Measurements from ENCODE around the gene PTPMT1.
"Not testable (repeated sequence)": the region's sequence is repeated elsewhere in the genome, so short reads cannot be mapped to it uniquely, and the experiment has no call there.

PTPMT1 gene

GRCh38 chr11:47565340-47566148 lies at the start of gene PTPMT1:
Gene PTPMT1 (plus strand): TSS chr11:47565599. CDS start chr11:47565623, 24 bp downstream.
- DNase-seq (ENCODE audit: low spot score), result peak; percentile 73
- Mint-ChIP-seq H3K27me3 (ENCODE audit: low read depth) (no peaks in the 10 kb centered on the region), H3K4me1 (ENCODE audit: low read depth) (peaks cover 12% of the 10 kb centered on the region)

GRCh38 chr11:47516155-47516554 lies 49.2 kb upstream of the PTPMT1 start:
- peaks cover 46% of the 10 kb centered on the region for H3K4me1 Mint-ChIP-seq (ENCODE audit: low read depth)
- H3K36me3 Mint-ChIP-seq (ENCODE audit: low read depth), result peaks cover 5% of the 10 kb centered on the region
- no peak overlapping the region for H3K4me3 Mint-ChIP-seq
- DNase-seq (ENCODE audit: low spot score), result no peak
- H3K27me3 Mint-ChIP-seq (ENCODE audit: low read depth), result no peaks in the 10 kb centered on the region
- H3K27ac Mint-ChIP-seq, result no peak overlapping the region
- no peaks in the 10 kb centered on the region for H3K9me3 Mint-ChIP-seq

More at GRCh38 chr11:47565340-47566148, at the start of gene PTPMT1:
- H3K27ac Mint-ChIP-seq, result peak within 1 kb of the TSS; percentile 75
- H3K4me3 Mint-ChIP-seq, result peak within 1 kb of the TSS; percentile 84
- peaks cover 13% of the 10 kb centered on the region for H3K36me3 Mint-ChIP-seq (ENCODE audit: low read depth)
- no peaks in the 10 kb centered on the region for H3K9me3 Mint-ChIP-seq

GRCh38 chr11:47516984-47517853 lies 48.2 kb upstream of the PTPMT1 start:
- DNase-seq (ENCODE audit: low spot score), result no peak
- H3K36me3 Mint-ChIP-seq (ENCODE audit: low read depth), result peaks cover 3% of the 10 kb centered on the region
- H3K4me1 Mint-ChIP-seq (ENCODE audit: low read depth), result peaks cover 45% of the 10 kb centered on the region
- no peaks in the 10 kb centered on the region for H3K9me3 Mint-ChIP-seq
- H3K4me3 Mint-ChIP-seq, result no peak overlapping the region
- no peaks in the 10 kb centered on the region for H3K27me3 Mint-ChIP-seq (ENCODE audit: low read depth)
- no peak overlapping the region for H3K27ac Mint-ChIP-seq

GRCh38 chr11:47518212-47518964 lies 47.0 kb upstream of the PTPMT1 start:
- H3K9me3 Mint-ChIP-seq, result no peaks in the 10 kb centered on the region
- DNase-seq (ENCODE audit: low spot score), result no peak
- peak overlapping the region; percentile 87 for H3K27ac Mint-ChIP-seq
- H3K4me3 Mint-ChIP-seq, result peak overlapping the region; percentile 56
- no peaks in the 10 kb centered on the region for H3K27me3 Mint-ChIP-seq (ENCODE audit: low read depth)
- peaks cover 43% of the 10 kb centered on the region for H3K4me1 Mint-ChIP-seq (ENCODE audit: low read depth)
- H3K36me3 Mint-ChIP-seq (ENCODE audit: low read depth), result peaks cover 3% of the 10 kb centered on the region

GRCh38 chr11:47523490-47524225 lies 41.7 kb upstream of the PTPMT1 start:
- H3K27ac Mint-ChIP-seq, result peak overlapping the region; percentile 68

GRCh38 chr11:47524291-47524874 lies 41.0 kb upstream of the PTPMT1 start:
- H3K27me3 Mint-ChIP-seq (ENCODE audit: low read depth), result no peaks in the 10 kb centered on the region
- H3K27ac Mint-ChIP-seq, result peak overlapping the region; percentile 67
- no peaks in the 10 kb centered on the region for H3K9me3 Mint-ChIP-seq
- no peaks in the 10 kb centered on the region for H3K36me3 Mint-ChIP-seq (ENCODE audit: low read depth)
- H3K4me1 Mint-ChIP-seq (ENCODE audit: low read depth), result peaks cover 43% of the 10 kb centered on the region
- H3K4me3 Mint-ChIP-seq, result peak overlapping the region; percentile 31
- DNase-seq (ENCODE audit: low spot score), result no peak

More at GRCh38 chr11:47523490-47524225, 41.7 kb upstream of the PTPMT1 start:
- DNase-seq (ENCODE audit: low spot score), result no peak
- Mint-ChIP-seq H3K27me3 (ENCODE audit: low read depth) (no peaks in the 10 kb centered on the region), H3K4me3 (peak overlapping the region; percentile 31), H3K36me3 (ENCODE audit: low read depth) (no peaks in the 10 kb centered on the region), H3K4me1 (ENCODE audit: low read depth) (peaks cover 46% of the 10 kb centered on the region), H3K9me3 (no peaks in the 10 kb centered on the region)

GRCh38 chr11:47526032-47526431 lies 39.4 kb upstream of the PTPMT1 start:
- H3K4me1 Mint-ChIP-seq (ENCODE audit: low read depth), result peaks cover 44% of the 10 kb centered on the region
- not testable (repeated sequence) for H3K4me3 Mint-ChIP-seq; H3K27me3 Mint-ChIP-seq (ENCODE audit: low read depth); H3K36me3 Mint-ChIP-seq (ENCODE audit: low read depth); H3K9me3 Mint-ChIP-seq; DNase-seq (ENCODE audit: low spot score); H3K27ac Mint-ChIP-seq

GRCh38 chr11:47527186-47527585 lies 38.2 kb upstream of the PTPMT1 start:
- peaks cover 41% of the 10 kb centered on the region for H3K4me1 Mint-ChIP-seq (ENCODE audit: low read depth)
- H3K9me3 Mint-ChIP-seq, result no peaks in the 10 kb centered on the region
- H3K27me3 Mint-ChIP-seq (ENCODE audit: low read depth), result no peaks in the 10 kb centered on the region
- no peak overlapping the region for H3K4me3 Mint-ChIP-seq
- no peaks in the 10 kb centered on the region for H3K36me3 Mint-ChIP-seq (ENCODE audit: low read depth)
- no peak for DNase-seq (ENCODE audit: low spot score)
- no peak overlapping the region for H3K27ac Mint-ChIP-seq

- peaks cover 23% of the 10 kb centered on the region for H3K4me1 Mint-ChIP-seq (ENCODE audit: low read depth)
- H3K27ac Mint-ChIP-seq, result no peak overlapping the region
- no peak for DNase-seq (ENCODE audit: low spot score)
- no peaks in the 10 kb centered on the region for H3K27me3 Mint-ChIP-seq (ENCODE audit: low read depth)
- H3K36me3 Mint-ChIP-seq (ENCODE audit: low read depth), result peaks cover 1% of the 10 kb centered on the region
- H3K9me3 Mint-ChIP-seq, result no peaks in the 10 kb centered on the region
- no peak overlapping the region for H3K4me3 Mint-ChIP-seq
Observed at GRCh38 chr11:47529951-47530350, 35.4 kb upstream of the PTPMT1 start.

GRCh38 chr11:47530721-47531120 lies 34.7 kb upstream of the PTPMT1 start:
- H3K4me3 Mint-ChIP-seq; H3K27me3 Mint-ChIP-seq (ENCODE audit: low read depth); DNase-seq (ENCODE audit: low spot score); H3K9me3 Mint-ChIP-seq; H3K27ac Mint-ChIP-seq; H3K36me3 Mint-ChIP-seq (ENCODE audit: low read depth): not testable (repeated sequence)
- peaks cover 17% of the 10 kb centered on the region for H3K4me1 Mint-ChIP-seq (ENCODE audit: low read depth)

GRCh38 chr11:47531666-47532065 lies 33.7 kb upstream of the PTPMT1 start:
- peaks cover 9% of the 10 kb centered on the region for H3K4me1 Mint-ChIP-seq (ENCODE audit: low read depth)
- no peak for DNase-seq (ENCODE audit: low spot score)
- no peak overlapping the region for H3K27ac Mint-ChIP-seq
- peaks cover 5% of the 10 kb centered on the region for H3K36me3 Mint-ChIP-seq (ENCODE audit: low read depth)
- H3K9me3 Mint-ChIP-seq, result no peaks in the 10 kb centered on the region
- H3K27me3 Mint-ChIP-seq (ENCODE audit: low read depth), result no peaks in the 10 kb centered on the region
- no peak overlapping the region for H3K4me3 Mint-ChIP-seq

- Mint-ChIP-seq H3K4me1 (ENCODE audit: low read depth) (peaks cover 9% of the 10 kb centered on the region), H3K36me3 (ENCODE audit: low read depth) (peaks cover 7% of the 10 kb centered on the region), H3K27me3 (ENCODE audit: low read depth) (no peaks in the 10 kb centered on the region), H3K4me3 (no peak overlapping the region), H3K9me3 (no peaks in the 10 kb centered on the region), H3K27ac (no peak overlapping the region)
- DNase-seq (ENCODE audit: low spot score), result no peak
Observed at GRCh38 chr11:47532597-47533213, 32.7 kb upstream of the PTPMT1 start.

Data from T-helper 2 cell treated with Interferon-gamma antibody and Interleukin-4, amounts not matched to agents 5 μg/mL and 100 μg/mL, for 36 hours (primary cell).